ENCODE measurements around the gene NTM. TPM values are rescaled to one million over a fixed set of nuclear protein-coding genes. Genes with fewer than 3 reads are reported as not detected.
"Not testable (repeated sequence)": the region's sequence is repeated elsewhere in the genome, so short reads cannot be mapped to it uniquely, and the experiment has no call there.

The NTM gene
- total and polyA plus RNA-seq, 9 donors, result 8.5 to 37.1 (median 22.6) TPM

DNA sequence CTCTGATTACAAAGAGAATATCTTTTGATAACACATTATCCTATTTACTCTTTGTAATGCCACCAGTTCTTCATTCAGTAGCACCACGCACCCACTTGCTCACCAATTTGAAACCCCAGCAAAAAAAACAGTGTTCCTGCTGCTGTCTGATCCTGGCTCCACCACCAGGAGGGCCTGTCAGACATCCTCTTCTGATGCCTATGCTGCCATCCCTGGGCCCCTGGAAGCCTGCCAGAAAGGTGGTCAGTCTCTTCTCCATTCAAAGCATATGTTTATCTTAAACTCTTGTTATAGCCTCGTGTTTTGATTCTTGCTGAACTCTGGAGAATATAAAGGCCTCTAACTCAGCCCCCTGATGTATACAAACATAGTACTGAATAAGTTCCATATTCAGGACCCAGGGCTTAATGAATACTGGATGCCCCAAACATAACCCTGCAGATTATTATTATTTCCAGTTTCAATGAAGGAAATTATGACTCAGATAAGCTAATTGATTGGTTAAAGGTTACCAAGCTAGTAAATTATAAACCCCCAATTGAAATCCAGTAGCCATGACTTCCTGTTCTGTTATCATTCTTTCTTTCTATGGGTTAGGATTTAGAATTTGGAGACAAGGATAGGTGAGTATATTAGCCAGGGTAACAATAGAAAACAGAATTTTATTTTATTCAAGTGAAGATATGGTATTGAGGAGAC is 116.7 kb downstream of the NTM start:
- WGBS (ENCODE audit: insufficient coverage), result 100% methylated on average over 1 of the region's 2 CpGs
- DNase-seq, result no peak
- peaks cover 8% of the 10 kb centered on the region for H3K4me1 ChIP-seq (ENCODE audit: control insufficient read depth, insufficient read depth, low read length)
- no peaks in the 10 kb centered on the region for H3K36me3 ChIP-seq (ENCODE audit: control insufficient read depth, insufficient read depth, low read length)
- no peak overlapping the region for H3K4me3 ChIP-seq (ENCODE audit: low read length)
- H3K9me3 ChIP-seq (replicated peaks; ENCODE audit: control insufficient read depth, low read depth, low read length), result no peaks in the 10 kb centered on the region
- no peaks in the 10 kb centered on the region for H3K27me3 ChIP-seq (ENCODE audit: control insufficient read depth, insufficient read depth, low read length)
- H3K27ac ChIP-seq (ENCODE audit: low read length), result no peak overlapping the region

DNA sequence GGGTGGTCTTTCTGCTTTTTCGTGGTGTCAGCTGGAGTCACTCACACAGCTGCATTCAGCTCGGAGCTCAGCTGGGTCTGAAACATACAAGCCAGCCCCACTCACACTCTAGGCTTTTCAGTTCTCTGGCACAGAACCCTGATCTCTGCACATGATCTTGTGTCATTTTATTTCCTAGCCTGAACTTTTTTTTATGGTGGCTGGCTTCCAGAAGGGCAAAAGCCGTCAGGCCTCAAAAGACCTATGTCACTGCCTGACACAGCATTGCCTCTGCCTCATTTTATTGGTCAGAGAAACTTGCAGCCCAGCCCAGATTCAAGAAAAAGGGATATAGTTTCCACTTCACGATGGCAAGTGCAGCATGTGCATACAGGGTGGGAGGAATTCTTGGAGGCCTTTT is 117.8 kb downstream of the NTM start:
- no peak overlapping the region for H3K27ac ChIP-seq (ENCODE audit: low read length)
- DNase-seq, result peak; percentile 65
- 26% methylated on average over 3 of the region's 4 CpGs for WGBS (ENCODE audit: insufficient coverage)
- H3K9me3 ChIP-seq (replicated peaks; ENCODE audit: control insufficient read depth, low read depth, low read length), result no peaks in the 10 kb centered on the region
- peaks cover 8% of the 10 kb centered on the region for H3K4me1 ChIP-seq (ENCODE audit: control insufficient read depth, insufficient read depth, low read length)
- H3K36me3 ChIP-seq (ENCODE audit: control insufficient read depth, insufficient read depth, low read length), result no peaks in the 10 kb centered on the region
- H3K27me3 ChIP-seq (ENCODE audit: control insufficient read depth, insufficient read depth, low read length), result no peaks in the 10 kb centered on the region
- no peak overlapping the region for H3K4me3 ChIP-seq (ENCODE audit: low read length)

DNA sequence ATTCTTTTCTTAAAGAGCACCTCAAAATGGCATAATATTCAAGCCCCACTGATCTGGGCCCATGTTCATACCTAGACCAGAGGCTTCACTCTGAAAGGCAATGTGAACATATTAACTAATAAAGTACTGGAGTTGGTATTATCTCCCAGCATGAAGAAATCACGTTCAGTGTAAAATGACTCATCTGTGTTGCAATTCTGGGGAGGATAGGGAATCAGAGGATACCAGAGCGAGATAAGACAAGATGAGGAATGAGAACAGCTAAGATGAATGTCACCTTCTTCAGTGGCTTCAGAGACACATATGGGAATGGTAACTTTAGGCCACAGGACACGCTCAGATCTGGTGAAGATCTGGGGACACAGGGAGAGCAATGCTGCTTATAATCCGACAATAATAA is 121.1 kb downstream of the NTM start:
- DNase-seq, result no peak
- Histone ChIP-seq H3K36me3 (ENCODE audit: control insufficient read depth, insufficient read depth, low read length) (no peaks in the 10 kb centered on the region), H3K27me3 (ENCODE audit: control insufficient read depth, insufficient read depth, low read length) (no peaks in the 10 kb centered on the region), H3K4me3 (ENCODE audit: low read length) (no peak overlapping the region), H3K4me1 (ENCODE audit: control insufficient read depth, insufficient read depth, low read length) (peaks cover 21% of the 10 kb centered on the region), H3K27ac (ENCODE audit: low read length) (no peak overlapping the region), H3K9me3 (replicated peaks; ENCODE audit: control insufficient read depth, low read depth, low read length) (no peaks in the 10 kb centered on the region)
- 74% methylated on average over 3 of the region's 4 CpGs for WGBS (ENCODE audit: insufficient coverage)

DNA sequence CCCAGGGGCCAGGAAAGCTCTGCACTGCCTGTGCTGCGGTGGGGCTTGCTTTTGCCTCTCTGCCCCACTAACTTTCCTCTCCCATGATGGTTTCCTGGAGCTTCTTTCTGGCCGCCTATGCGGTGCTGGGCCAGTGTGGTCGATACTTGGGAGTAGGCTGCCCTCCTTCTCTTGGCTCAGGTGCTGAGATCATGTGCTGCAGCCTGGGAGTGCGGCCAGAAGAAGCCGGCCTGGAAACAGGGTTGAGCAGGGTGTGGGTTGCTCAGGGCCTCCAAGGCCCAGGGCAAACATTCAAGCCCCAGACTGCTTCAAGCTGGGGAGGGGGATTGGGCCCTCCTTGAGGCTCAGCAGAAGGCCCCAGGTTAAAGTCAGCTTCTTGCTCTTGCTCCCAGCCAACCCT is 125.0 kb downstream of the NTM start:
- Histone ChIP-seq H3K27me3 (ENCODE audit: control insufficient read depth, insufficient read depth, low read length) (no peaks in the 10 kb centered on the region), H3K36me3 (ENCODE audit: control insufficient read depth, insufficient read depth, low read length) (no peaks in the 10 kb centered on the region), H3K9me3 (replicated peaks; ENCODE audit: control insufficient read depth, low read depth, low read length) (no peaks in the 10 kb centered on the region), H3K27ac (ENCODE audit: low read length) (no peak overlapping the region), H3K4me1 (ENCODE audit: control insufficient read depth, insufficient read depth, low read length) (peaks cover 12% of the 10 kb centered on the region), H3K4me3 (ENCODE audit: low read length) (no peak overlapping the region)
- 31% methylated on average over 5 of the region's 6 CpGs for WGBS (ENCODE audit: insufficient coverage)
- peak; percentile 82 for DNase-seq

DNA sequence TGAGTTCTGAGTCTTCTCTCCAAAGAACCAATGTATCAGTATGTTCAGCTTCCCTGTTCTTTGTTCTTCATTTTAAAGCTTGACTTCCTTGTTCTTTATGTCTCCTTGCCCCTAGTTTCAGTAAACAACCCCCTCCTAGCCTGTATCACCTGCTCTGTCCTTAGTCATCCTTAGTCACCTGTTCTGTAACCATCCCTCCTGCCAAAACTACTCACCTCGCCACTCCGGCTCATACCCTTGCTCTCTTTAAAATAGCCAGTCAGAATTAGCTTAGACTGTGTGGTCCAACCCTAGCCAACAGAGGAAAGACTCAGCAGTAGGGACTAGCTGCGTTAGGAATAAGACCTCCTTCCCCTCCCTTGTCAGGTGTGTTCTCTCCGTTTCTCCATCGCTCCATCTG is 127.3 kb downstream of the NTM start:
- 92% methylated on average over 3 of the region's 5 CpGs for WGBS (ENCODE audit: insufficient coverage)
- H3K36me3 ChIP-seq (ENCODE audit: control insufficient read depth, insufficient read depth, low read length); H3K4me3 ChIP-seq (ENCODE audit: low read length); H3K9me3 ChIP-seq (replicated peaks; ENCODE audit: control insufficient read depth, low read depth, low read length); H3K27me3 ChIP-seq (ENCODE audit: control insufficient read depth, insufficient read depth, low read length); DNase-seq; H3K27ac ChIP-seq (ENCODE audit: low read length): not testable (repeated sequence)
- peaks cover 12% of the 10 kb centered on the region for H3K4me1 ChIP-seq (ENCODE audit: control insufficient read depth, insufficient read depth, low read length)

DNA sequence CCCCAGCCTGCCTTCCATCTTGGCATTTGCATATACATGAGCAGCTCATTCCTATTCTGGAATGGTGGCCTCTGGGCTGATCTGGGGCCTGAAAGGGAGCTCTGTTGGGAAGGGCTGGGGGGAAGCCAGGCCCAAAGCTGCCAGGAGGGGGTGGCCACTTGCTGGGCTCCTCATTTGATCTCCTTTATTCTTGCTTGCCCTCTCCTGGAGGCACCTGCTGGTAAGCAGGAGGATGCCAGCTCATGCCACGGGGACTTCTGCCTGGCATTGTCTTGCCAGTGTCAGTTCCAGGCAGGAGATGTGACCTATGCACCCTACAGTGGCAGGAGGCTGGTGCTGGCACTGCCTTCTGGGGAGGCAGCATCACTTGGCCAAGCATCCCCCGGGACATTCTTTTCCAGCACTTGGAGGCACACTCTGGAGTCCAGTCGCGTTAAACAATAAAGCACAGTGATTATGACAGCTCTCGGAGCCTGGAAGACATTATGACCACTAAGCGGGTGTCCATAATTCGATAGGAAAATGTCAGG is 128.3 kb downstream of the NTM start:
- Histone ChIP-seq H3K36me3 (ENCODE audit: control insufficient read depth, insufficient read depth, low read length) (no peaks in the 10 kb centered on the region), H3K27ac (ENCODE audit: low read length) (no peak overlapping the region), H3K4me1 (ENCODE audit: control insufficient read depth, insufficient read depth, low read length) (peaks cover 12% of the 10 kb centered on the region), H3K27me3 (ENCODE audit: control insufficient read depth, insufficient read depth, low read length) (peaks cover 2% of the 10 kb centered on the region), H3K4me3 (ENCODE audit: low read length) (no peak overlapping the region), H3K9me3 (replicated peaks; ENCODE audit: control insufficient read depth, low read depth, low read length) (no peaks in the 10 kb centered on the region)
- 78% methylated on average over 7 of the region's 7 CpGs for WGBS (ENCODE audit: insufficient coverage)
- no peak for DNase-seq

DNA sequence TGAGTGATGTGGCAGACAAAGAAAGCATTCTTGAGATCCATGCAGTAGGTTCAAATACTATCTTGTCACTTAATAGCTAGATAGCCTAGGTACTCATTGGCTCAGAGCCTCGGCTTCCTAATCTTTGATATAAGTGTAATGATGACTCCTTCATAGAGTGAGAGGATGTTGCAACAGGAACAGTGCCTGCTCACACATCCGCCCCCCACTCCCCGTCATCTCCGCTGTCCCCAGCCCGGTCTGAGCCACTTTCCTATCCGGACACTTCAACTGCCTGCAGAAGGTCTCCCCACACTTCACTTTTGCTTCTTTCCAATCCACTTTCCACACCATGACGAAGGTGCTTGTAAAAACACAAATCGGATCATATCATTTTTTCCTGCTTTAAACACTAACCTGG is 128.8 kb downstream of the NTM start:
- Histone ChIP-seq H3K4me3 (ENCODE audit: low read length) (no peak overlapping the region), H3K4me1 (ENCODE audit: control insufficient read depth, insufficient read depth, low read length) (peaks cover 16% of the 10 kb centered on the region), H3K27me3 (ENCODE audit: control insufficient read depth, insufficient read depth, low read length) (peaks cover 5% of the 10 kb centered on the region), H3K36me3 (ENCODE audit: control insufficient read depth, insufficient read depth, low read length) (no peaks in the 10 kb centered on the region), H3K9me3 (replicated peaks; ENCODE audit: control insufficient read depth, low read depth, low read length) (no peaks in the 10 kb centered on the region), H3K27ac (ENCODE audit: low read length) (no peak overlapping the region)
- WGBS (ENCODE audit: insufficient coverage), result 65% methylated on average over 7 of the region's 8 CpGs
- no peak for DNase-seq

DNA sequence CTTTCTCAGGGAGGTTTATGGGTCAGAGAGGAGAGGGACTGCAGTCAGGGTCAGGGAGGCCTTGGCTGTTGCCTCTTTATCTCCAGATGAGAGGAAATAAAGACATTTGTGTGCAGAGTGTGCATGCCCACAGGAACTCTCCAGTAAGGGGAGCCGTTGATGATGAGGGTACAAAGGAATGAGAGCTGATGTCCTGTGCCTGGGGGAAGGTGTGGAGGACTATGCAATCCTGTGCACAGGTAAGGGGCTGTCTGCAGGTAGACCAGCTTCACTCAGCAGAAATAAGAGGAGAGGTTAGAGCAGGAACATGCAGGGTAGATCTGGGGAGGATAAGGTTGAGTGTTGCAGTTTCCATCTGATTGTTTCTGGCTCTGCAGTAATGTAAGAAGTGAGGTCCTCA is 132.6 kb downstream of the NTM start:
- WGBS (ENCODE audit: insufficient coverage), result 18% methylated on average over 1 of the region's 1 CpG
- Histone ChIP-seq H3K36me3 (ENCODE audit: control insufficient read depth, insufficient read depth, low read length) (no peaks in the 10 kb centered on the region), H3K4me1 (ENCODE audit: control insufficient read depth, insufficient read depth, low read length) (peaks cover 16% of the 10 kb centered on the region), H3K4me3 (ENCODE audit: low read length) (no peak overlapping the region), H3K9me3 (replicated peaks; ENCODE audit: control insufficient read depth, low read depth, low read length) (no peaks in the 10 kb centered on the region), H3K27me3 (ENCODE audit: control insufficient read depth, insufficient read depth, low read length) (peaks cover 5% of the 10 kb centered on the region), H3K27ac (ENCODE audit: low read length) (no peak overlapping the region)
- DNase-seq, result no peak

DNA sequence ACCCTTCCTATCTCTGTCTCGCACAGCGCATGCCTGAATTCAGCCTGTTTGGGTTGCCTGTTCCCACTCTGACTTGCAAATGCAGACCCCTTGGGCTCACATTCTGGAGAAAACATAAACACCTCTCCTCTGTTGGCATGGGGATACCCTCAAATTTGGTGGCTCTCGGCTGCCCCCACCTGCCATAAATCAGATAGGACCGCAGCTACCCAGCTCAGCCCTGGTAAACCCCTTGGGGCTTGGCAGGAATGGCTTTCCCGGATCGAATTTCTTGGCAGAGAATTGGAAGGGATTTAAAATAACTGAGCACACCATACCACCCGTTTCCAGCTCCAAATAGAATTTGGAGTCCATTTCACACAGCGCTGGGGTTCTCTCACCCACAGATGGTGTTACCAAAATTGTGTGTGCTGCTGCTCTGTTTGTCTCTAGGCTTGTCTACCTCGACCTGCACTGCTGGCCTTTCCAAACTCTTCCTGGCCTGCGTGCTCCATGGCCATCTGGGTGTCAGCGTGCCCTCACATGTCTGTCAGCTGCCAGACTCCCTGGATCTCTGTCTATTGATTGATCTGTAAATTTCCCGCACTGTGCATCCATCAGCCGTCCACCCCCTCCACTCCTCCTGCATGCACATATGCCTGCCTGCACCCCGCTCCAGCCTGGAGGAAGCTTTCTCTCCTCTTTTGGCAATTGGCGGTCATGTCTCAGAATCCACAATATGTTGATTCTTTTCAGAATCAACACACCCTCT is 134.0 kb downstream of the NTM start:
- H3K4me1 ChIP-seq (ENCODE audit: control insufficient read depth, insufficient read depth, low read length), result peaks cover 16% of the 10 kb centered on the region
- H3K27ac ChIP-seq (ENCODE audit: low read length), result no peak overlapping the region
- DNase-seq, result peak; percentile 64
- H3K9me3 ChIP-seq (replicated peaks; ENCODE audit: control insufficient read depth, low read depth, low read length), result no peaks in the 10 kb centered on the region
- H3K4me3 ChIP-seq (ENCODE audit: low read length), result no peak overlapping the region
- WGBS (ENCODE audit: insufficient coverage), result 53% methylated on average over 9 of the region's 15 CpGs
- H3K27me3 ChIP-seq (ENCODE audit: control insufficient read depth, insufficient read depth, low read length), result peaks cover 5% of the 10 kb centered on the region
- no peaks in the 10 kb centered on the region for H3K36me3 ChIP-seq (ENCODE audit: control insufficient read depth, insufficient read depth, low read length)

DNA sequence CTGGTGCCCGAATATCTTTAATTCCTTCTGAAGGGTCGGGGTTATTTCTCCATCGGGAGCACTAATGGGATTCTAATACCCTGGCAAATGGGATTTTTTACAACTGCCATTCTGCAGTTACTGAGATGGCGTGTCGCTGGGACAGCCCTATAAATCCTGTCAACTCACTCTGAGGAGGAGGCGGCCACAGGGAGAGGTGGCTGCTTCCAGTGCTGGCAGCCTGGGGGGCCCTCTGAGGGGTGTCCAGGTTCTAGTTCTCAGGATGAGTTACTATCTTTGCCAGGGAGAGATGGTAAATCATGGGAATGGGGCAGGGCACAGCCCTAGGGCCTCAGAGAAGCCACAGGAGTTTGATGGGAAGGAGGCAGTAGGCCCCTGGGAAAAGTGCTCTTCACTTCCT is 135.9 kb downstream of the NTM start:
- Histone ChIP-seq H3K4me3 (ENCODE audit: low read length) (no peak overlapping the region), H3K36me3 (ENCODE audit: control insufficient read depth, insufficient read depth, low read length) (no peaks in the 10 kb centered on the region), H3K4me1 (ENCODE audit: control insufficient read depth, insufficient read depth, low read length) (peaks cover 16% of the 10 kb centered on the region), H3K27me3 (ENCODE audit: control insufficient read depth, insufficient read depth, low read length) (peaks cover 3% of the 10 kb centered on the region), H3K9me3 (replicated peaks; ENCODE audit: control insufficient read depth, low read depth, low read length) (no peaks in the 10 kb centered on the region), H3K27ac (ENCODE audit: low read length) (no peak overlapping the region)
- no peak for DNase-seq
- WGBS (ENCODE audit: insufficient coverage), result 49% methylated on average over 4 of the region's 6 CpGs

Data from muscle of leg (tissue), 11 donors.